GM18519 (cell line): ENCODE data around the gene ABHD2.

ENCODE experiments used
- ATAC-seq: cut with Tn5 transposase; IDR thresholded peaks from one replicate; pipeline ENCODE4 v1.9.1; 2021; ENCODE audit warnings: mild to moderate bottlenecking, moderate library complexity; ENCODE audit not compliant: unreplicated experiment, low FRiP score

The ABHD2 gene

GRCh38 chr15:89096664-89097063 is 8.4 kb downstream of the ABHD2 start:
- ATAC-seq: no peak

- ATAC-seq: no peak
Observed at GRCh38 chr15:89097313-89097712, 9.1 kb downstream of the ABHD2 start.

DNA sequence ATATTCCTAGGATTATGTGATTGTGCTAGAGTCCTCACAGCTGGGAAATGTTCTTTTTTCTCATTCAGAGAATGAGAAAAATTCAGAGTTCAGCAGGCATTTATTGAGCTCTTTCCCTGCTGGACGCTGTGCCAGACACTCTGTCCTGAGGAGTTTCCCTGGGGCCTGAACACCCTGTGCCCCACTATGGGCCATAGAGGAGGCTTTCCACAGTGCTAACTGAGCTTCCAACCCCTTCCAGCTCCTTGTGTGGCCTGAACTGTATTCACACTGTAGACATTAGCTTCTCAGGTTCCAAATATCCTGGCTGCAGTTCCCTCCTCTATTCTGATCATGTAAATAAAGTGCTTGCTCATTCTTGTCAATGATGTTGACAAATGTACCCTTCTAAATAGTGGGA is 10.0 kb downstream of the ABHD2 start:
- ATAC-seq: no peak

DNA sequence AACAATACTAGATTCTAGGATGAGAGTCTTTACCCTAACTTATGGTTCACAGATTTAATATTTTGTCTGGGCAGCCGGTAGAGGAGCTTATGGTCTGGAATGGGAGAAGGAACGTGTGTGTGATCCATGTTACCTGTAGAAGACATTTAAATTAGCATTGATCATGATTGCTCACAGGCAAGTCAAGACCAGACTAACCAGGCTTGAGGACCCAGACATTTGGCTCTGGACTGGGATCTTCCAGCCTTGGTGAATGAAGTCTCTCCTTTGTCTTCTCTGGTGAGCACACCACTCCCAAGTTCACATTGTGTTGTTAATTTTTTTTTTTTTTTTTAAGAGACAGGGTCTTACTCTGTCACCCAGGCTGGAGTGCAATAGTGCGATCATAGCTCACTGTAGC is 11.7 kb downstream of the ABHD2 start:
- no peak for ATAC-seq

- ATAC-seq: no peak
Observed at GRCh38 chr15:89101302-89102193, 13.3 kb downstream of the ABHD2 start.

- no peak for ATAC-seq
Observed at GRCh38 chr15:89103481-89104171, 15.4 kb downstream of the ABHD2 start.

DNA sequence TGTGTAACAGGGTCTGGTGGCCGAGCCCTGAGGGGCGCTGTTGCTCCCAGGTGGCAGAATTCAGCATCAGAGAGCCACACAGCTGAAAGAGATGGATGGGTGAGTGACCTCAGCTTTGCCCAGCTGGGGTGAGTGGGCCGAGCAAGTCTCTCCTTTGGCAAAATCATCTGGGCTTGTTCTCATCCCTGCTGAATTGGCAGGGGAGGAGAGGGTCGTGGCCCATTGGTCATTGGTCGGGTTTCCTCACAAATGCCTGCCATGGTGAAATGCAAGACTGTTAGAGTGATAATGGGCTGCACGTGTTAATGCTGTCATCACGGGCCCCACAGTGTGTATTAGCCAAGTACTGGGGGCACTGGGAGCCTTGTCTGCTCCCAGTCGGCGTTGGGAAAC is 15.9 kb downstream of the ABHD2 start:
- no peak for ATAC-seq

DNA sequence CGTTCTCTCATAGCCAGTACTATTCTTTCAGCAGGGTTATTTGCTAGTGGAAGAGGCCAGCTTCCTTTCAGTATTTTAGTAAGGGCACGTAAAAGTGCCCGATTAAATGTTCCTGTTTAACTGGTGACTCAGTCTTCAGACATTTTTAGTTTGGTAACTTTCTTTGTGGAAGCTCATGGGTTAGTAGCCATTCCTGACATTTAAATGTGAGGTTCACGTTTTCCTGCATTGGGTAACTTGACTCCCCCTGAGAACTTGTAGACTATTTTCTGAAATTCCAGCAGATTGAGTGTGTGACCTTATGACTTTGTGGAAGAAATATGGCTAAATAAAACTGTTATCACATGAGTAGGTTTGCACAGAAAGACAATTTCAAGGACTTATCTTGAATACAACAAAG is 16.9 kb downstream of the ABHD2 start:
- ATAC-seq: no peak

DNA sequence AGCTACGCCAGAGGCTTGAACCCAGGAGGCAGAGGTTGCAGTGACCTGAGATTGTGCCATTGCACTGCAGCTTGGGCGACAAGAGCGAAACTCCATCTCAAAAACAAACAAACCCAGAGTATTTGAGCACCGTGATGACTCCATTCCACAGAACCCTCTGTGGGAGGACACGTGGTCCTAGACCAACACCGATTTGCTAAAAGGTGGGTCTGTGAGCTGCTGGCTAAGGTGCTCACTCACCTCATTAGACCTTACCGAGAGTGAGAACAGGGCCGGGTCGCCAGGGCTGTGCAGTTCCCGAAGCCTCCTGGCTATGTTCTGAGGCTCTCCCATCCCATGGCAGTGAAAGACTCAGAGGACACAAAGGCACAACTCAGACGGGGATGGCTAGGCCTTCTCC is 17.9 kb downstream of the ABHD2 start:
- no peak for ATAC-seq

DNA sequence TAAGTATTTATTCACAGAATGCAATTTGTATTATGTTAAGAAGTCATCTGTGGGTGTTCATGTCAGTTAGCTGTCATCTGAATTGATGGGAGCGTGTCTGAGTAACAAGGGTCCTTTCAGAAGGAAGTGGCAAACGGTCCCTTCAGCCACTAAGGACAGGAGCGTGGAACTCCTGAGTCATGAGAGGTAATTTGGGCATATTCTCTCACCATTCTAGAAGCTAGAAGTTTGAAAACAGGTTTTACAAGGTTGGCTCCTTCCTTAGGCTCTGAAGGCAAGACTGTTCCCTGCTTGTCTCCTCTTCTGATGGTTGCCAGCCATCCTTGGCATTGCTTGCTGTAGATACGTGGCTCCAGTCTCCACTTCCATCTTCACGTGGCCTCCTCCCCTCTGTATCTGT is 19.7 kb downstream of the ABHD2 start:
- ATAC-seq: no peak

DNA sequence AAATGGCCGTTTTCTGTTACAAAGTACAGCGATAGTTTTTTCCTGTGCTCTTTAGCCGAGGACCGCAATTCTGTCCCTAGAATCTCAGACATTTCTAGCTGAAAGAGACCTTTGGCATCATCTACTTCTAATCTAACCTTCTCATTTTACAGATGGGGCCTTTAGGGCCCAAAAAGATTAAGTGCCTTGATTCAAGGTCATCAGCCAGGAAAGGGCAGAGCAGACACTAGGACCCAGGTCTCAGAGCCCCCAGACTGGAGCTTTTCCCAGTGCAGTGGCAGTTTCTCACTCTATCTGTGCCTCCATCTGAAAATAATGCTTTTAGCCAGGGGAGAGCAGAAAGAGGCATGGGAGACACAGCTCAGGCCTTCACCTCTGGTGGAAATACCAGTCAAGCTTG is 20.6 kb downstream of the ABHD2 start:
- ATAC-seq: no peak

DNA sequence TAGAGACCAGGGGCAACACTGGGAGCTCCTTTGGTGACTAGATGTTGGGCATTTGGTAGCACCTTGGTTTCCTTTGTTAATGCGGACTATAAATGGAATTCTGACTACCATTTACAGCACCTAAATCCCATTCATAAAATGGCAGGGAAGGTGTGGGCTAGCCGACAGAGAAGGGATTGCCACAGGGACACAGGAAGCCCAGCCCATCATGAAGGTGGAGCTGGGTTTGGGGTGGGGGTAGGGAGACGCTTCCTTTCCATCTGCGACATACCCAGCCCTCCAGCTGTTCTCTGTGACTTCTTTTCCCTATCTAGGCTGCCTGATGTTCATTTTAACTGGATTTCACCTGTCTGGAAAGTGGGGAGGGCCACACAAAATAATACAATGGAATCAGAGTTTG is 21.0 kb downstream of the ABHD2 start:
- ATAC-seq: no peak

DNA sequence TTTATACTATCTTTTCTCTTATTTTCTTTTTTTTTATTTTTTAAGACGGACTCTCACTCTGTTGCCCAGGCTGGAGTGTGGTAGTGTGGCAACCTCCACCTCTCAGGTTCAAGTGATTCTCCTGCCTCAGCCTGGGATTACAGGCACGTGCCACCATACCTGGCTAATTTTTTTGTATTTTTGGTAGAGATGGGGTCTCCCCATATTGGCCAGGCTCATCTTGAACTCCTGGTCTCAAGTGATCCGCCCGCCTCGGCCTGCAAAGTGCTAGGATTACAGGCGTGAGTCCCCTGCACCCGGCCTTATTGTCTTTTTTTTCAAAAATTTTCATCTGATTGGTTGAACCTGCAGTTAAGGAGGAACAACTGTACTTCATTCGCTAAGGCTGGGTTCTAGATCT is 21.8 kb downstream of the ABHD2 start:
- ATAC-seq: no peak

DNA sequence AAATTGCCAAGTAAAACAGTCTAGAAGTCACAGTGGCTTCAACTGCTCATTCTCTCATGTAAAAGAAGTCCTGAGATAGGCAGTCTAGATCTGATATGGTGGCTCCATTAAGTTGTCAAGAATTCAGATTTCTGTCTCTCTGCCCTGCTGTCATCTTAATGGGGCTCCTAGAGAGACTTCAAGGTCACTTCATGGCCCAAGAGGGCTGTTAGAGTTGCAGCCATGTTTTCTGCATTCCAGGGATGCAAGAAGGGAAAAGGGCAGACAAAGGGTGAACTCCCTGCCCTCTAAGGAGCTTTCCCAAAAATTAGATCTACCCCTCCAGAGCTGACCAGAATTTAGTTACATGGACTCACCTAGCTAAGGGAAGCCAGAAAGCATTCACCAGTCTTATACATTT is 23.1 kb downstream of the ABHD2 start:
- no peak for ATAC-seq

GRCh38 chr15:89111961-89112340 is 23.7 kb downstream of the ABHD2 start:
- no peak for ATAC-seq

DNA sequence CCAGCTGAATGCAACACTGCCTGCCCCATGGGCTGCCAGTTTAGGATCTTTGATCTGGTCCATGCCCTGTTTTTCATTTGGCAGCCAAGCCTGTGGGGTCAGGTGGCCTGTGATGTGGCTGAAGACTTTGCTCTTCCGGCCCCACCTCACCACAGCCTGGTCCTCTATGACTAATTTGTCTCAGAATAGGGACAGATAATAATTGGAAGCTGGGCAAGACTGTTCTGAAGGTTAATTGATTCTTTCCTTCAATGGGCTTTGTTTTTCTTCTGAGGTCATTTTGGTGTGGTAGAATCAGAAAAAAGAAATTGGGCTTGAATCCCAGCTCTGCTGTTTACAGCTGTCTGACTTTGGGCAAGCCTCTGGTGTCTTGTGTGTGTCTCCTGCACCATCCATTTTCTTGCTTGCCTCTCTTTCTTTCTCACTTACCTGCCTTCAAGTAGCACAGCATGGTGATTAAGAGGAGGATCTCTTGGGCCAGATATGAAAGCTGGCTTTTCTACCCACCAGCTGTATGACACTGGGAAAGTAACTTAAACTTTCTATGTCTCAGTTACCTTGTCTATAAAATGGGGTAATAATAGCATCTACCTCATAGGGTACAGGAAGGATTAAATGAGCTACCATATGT is 24.2 kb downstream of the ABHD2 start:
- no peak for ATAC-seq

DNA sequence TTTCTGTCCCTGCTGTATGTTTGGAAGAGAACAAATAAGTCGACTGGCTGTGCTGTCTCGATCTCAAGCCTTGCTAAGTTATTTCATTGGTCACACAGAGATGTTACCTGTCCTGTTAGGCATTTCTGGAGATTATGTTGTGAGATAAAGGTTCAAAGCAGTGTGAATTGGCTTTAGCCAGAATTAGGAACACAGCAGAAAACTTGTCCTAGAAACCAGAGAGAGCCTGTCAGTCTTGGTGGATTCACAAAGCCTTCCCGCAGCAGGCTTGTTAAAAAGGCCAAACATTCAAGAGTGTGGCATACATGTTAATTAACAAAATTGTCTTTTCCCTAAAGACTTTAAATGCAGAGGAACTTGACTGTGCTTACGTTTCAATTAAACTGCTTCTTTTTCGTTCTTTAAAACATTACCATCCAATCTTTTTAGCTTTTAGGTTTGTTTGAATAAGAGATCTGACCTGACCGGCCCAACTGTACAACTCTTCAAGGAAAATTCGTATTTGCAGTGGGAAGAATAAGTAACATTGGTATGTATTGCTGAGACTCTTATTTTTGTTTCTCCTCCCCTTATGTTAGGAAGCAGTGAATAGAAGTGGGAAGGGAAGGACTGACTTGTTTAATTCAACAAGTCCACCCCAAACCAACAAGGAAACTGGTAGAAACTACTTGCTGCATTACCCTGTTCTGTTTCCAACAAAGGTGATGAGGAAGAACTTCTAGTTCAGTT is 25.2 kb downstream of the ABHD2 start:
- no peak for ATAC-seq

DNA sequence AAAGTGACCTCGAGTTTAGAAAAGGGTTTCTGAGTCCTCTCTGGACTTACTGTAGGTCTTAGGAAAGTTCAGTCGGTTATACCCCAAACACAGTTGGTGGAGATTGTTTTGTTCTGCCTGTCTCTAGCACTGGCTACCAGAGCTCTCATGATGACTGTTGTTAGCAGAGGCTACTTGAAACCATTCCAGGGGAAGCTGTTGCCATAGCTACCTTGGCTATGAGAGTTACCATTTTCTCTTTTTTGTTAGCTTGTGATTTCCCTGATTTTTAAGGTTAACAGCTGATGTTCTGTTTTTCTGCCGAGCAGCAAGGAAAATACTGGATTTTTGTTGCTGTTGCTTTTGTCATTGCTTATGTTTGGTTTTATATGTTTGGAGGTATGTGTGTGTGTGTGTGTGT is 26.7 kb downstream of the ABHD2 start:
- ATAC-seq: no peak

GRCh38 chr15:89115547-89115946 is 27.3 kb downstream of the ABHD2 start:
- no peak for ATAC-seq

GRCh38 chr15:89116404-89116803 is 28.1 kb downstream of the ABHD2 start:
- ATAC-seq: no peak

DNA sequence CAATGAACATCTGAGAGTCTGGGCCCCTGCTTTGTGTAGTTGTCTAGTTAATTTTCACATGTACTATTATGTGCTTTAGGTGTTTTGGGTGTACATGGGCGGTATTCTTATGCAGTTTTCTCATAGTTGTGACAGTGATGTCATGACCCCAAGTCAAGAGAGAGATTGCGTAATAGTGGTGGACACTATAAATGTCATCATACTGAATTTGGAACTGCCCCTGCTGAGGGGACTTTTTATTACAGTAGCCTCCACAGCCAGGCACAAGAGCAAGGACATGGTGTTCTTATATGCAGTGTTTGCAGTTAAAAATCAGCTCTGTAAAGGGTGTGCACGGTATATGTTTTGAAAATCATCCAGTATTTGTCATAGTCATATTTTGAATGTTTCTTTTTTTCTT is 29.5 kb downstream of the ABHD2 start:
- ATAC-seq: no peak
